Loucy (cell line): Measurements from ENCODE around the gene EVX2.

Source experiments
- H2AFZ ChIP-seq: fragments of 200-600 bp; sonication (generic); 2 replicates; pipeline ENCODE4 v1.6.0; 2016; ENCODE audit warnings: antibody characterized with exemption, mild to moderate bottlenecking, low read length, moderate library complexity
- H3F3A ChIP-seq: fragments of 200-600 bp; 2 replicates; pipeline ENCODE4 v1.6.0; 2016; ENCODE audit warnings: antibody characterized with exemption, low read depth, mild to moderate bottlenecking
- H3K27me3 ChIP-seq: fragments of 200-600 bp; sonication (generic); 2 replicates; pipeline ENCODE4 v1.6.1; 2014; ENCODE audit warnings: low read length, mild to moderate bottlenecking; ENCODE audit not compliant: insufficient read depth, poor library complexity, severe bottlenecking
- H3K36me3 ChIP-seq: fragments of 200-600 bp; sonication (generic); 2 replicates; pipeline ENCODE4 v1.6.1; 2016; ENCODE audit warnings: low read length; ENCODE audit not compliant: insufficient read depth
- H3K4me1 ChIP-seq: fragments of 200-600 bp; sonication (generic); 2 replicates; pipeline ENCODE4 v1.5.1; 2014; ENCODE audit warnings: low read length, mild to moderate bottlenecking; ENCODE audit not compliant: insufficient read depth, poor library complexity, severe bottlenecking
- H3K4me2 ChIP-seq: fragments of 200-600 bp; sonication (generic); 2 replicates; pipeline ENCODE4 v1.6.0; 2014; ENCODE audit warnings: antibody characterized with exemption, low read length, low read depth, mild to moderate bottlenecking; ENCODE audit not compliant: poor library complexity, severe bottlenecking
- H3K4me3 ChIP-seq: fragments of 200-600 bp; sonication (generic); 2 replicates; pipeline ENCODE4 v1.5.1; 2014; ENCODE audit warnings: low read length, mild to moderate bottlenecking, mixed read lengths; ENCODE audit not compliant: poor library complexity, severe bottlenecking
- H3K79me2 ChIP-seq: fragments of 200-600 bp; sonication (generic); 2 replicates; pipeline ENCODE4 v1.6.1; 2014; ENCODE audit warnings: low read length; ENCODE audit not compliant: insufficient read depth
- H3K9ac ChIP-seq: fragments of 200-600 bp; sonication (generic); 2 replicates; pipeline ENCODE4 v1.6.0; 2014; ENCODE audit warnings: mild to moderate bottlenecking, low read depth, low read length, moderate library complexity; ENCODE audit not compliant: poor library complexity, severe bottlenecking
- H3K9me2 ChIP-seq: fragments of 200-600 bp; sonication (generic); replicated peaks from 2 replicates; pipeline ENCODE4 v1.6.1; 2016; ENCODE audit warnings: low read depth, low read length, mixed read lengths
- H3K9me3 ChIP-seq: fragments of 200-600 bp; sonication (generic); 2 replicates; pipeline ENCODE4 v1.6.1; 2014; ENCODE audit warnings: mild to moderate bottlenecking, antibody characterized with exemption, low read length, low read depth; ENCODE audit not compliant: insufficient read depth
- H4K20me1 ChIP-seq: fragments of 200-600 bp; sonication (generic); 2 replicates; pipeline ENCODE4 v1.6.0; 2014; ENCODE audit warnings: antibody characterized with exemption, low read length, mild to moderate bottlenecking; ENCODE audit not compliant: insufficient read depth, poor library complexity, severe bottlenecking
- EZH2phosphoT487 ChIP-seq: fragments of 200-600 bp; IDR thresholded peaks from 2 replicates; pipeline ENCODE4 v1.6.1; 2018; ENCODE audit warnings: antibody characterized with exemption, mild to moderate bottlenecking, moderate library complexity, borderline replicate concordance
- TF ChIP-seq, protein P1 (sequence below): fragments of 200-600 bp; sonication (generic); conservative IDR thresholded peaks from 2 replicates; pipeline ENCODE4 v1.5.1; 2014; ENCODE audit warnings: mild to moderate bottlenecking, antibody characterized with exemption, low read length

EVX2 gene

DNA sequence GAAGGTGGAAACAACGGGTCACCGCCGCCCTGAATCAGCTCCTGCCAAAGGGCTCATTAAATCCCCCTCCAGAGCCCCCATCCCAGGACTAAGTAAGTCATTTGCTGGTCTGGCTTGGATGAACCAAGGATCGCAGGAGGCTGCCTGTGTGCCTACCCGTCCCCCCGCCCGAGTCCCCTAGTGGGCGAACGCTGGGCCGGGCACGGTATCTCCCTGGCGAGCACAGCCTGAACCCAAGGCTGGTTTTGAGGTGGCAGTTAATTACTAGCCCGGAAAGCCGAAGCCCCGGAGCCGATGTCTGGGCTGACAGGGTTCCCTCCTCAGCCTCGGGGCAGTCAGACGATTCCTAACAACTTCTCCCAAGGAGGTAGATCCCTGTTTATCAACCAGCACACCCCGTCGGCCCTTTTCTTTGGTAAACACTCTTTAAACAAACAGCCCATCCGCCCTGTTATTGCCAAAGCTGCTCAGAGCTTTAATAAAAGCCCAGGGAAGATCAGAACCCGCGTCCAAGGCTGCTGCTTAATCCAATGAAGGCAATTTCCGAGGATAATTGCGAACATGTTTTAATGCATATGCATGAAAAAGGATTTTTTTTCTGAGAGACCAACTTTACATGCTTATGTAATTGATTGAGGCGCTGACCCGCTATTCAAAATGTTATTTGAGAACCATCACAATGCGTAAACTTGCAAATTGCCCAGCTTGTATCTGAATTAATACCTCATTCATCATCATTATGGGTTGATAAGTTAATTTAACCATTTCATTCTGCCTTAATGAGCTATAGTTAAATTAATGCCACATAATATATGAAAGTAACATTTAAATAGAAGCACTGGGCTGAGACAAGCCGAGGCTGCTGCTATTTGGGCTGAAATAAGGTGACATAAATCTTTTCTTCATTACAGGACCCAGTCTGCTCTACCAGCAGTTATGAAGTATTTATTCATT is 10.5 kb downstream of the EVX2 start:
- Histone ChIP-seq H3K4me1 (no peaks in the 10 kb centered on the region), H2AFZ (no peak overlapping the region), H4K20me1 (no peaks in the 10 kb centered on the region), H3K4me3 (no peak overlapping the region), H3F3A (no peaks in the 10 kb centered on the region), H3K4me2 (no peak overlapping the region), H3K9ac (no peak overlapping the region), H3K9me3 (no peaks in the 10 kb centered on the region), H3K27me3 (no peaks in the 10 kb centered on the region), H3K36me3 (no peaks in the 10 kb centered on the region), H3K79me2 (no peaks in the 10 kb centered on the region), H3K9me2 (no peaks in the 10 kb centered on the region)
- no peak for TF ChIP-seq EZH2phosphoT487
- TF ChIP-seq, protein P1, sequence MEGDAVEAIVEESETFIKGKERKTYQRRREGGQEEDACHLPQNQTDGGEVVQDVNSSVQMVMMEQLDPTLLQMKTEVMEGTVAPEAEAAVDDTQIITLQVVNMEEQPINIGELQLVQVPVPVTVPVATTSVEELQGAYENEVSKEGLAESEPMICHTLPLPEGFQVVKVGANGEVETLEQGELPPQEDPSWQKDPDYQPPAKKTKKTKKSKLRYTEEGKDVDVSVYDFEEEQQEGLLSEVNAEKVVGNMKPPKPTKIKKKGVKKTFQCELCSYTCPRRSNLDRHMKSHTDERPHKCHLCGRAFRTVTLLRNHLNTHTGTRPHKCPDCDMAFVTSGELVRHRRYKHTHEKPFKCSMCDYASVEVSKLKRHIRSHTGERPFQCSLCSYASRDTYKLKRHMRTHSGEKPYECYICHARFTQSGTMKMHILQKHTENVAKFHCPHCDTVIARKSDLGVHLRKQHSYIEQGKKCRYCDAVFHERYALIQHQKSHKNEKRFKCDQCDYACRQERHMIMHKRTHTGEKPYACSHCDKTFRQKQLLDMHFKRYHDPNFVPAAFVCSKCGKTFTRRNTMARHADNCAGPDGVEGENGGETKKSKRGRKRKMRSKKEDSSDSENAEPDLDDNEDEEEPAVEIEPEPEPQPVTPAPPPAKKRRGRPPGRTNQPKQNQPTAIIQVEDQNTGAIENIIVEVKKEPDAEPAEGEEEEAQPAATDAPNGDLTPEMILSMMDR, result no peak

DNA sequence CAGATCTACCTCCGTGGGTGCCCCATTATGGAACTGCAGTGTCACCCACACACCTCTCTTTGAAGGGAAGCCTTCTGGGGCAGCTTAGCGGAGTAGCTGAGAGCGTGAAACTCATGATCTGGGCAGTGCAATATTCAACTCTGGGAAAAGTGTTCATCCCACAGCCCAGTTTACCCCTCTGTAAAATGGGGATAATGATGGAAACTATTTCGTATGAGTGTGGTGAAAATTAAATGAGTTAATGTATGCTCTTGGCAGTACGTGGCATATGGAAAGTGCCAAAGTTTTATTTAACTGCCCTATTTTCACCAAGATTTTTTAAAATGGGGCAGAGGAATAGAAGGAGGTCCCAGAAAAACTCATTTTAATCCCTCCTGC is 11.5 kb downstream of the EVX2 start:
- no peaks in the 10 kb centered on the region for H3K27me3 ChIP-seq
- TF ChIP-seq, protein P1, result no peak
- TF ChIP-seq EZH2phosphoT487, result no peak
- H3K4me1 ChIP-seq, result no peaks in the 10 kb centered on the region
- no peaks in the 10 kb centered on the region for H3K36me3 ChIP-seq
- no peaks in the 10 kb centered on the region for H3K9me3 ChIP-seq
- H3K79me2 ChIP-seq, result no peaks in the 10 kb centered on the region
- H3K4me2 ChIP-seq, result no peak overlapping the region
- H3K4me3 ChIP-seq, result no peak overlapping the region
- H3F3A ChIP-seq, result no peaks in the 10 kb centered on the region
- H3K9me2 ChIP-seq, result no peaks in the 10 kb centered on the region
- H2AFZ ChIP-seq, result no peak overlapping the region
- no peak overlapping the region for H3K9ac ChIP-seq
- no peaks in the 10 kb centered on the region for H4K20me1 ChIP-seq

DNA sequence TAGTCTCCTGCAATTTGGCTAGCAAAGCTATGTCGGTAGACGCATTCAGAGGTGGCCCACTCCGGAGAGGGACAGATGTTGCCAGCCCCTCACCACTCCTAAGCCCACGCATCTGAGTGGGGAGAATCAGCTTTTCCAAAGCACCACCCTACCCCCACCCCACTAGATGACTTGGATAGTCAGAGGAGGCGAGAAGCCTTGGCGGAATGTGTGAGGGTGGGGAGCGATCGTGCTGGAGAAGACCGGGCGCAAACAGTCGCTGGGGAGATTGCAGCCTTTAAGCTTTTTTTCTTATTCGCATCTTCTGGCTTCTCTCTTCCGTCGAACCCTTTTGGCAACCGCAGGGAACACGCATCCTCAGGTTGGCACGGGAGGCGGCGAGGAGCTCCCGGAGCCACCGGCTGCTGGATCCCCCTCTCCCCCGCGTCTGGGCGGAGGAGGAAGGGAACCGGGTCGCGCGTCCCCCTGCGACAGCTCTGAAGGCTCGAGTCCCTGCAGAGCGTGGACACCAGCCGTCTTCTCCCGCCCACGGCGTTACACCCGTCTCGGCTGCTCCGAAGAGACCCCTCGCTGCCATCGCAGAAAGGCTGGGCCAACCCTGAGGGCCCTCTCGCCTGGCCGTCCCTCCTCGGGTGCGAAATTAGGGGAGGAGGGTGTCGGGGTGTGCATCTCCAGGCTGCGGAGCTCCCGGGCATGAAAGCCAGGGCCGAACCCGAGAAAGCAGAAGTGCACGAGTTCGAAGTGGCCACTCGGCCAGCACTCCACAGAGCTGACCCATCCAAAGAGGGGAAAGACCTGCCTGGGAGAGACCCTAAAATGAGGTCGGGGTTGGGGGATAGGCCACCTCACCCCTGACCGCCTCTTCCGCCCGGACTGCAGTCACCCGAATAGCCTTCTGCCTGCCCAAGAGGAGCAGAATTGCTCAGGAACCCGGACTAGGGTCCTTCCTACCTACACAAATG is 12.2 kb downstream of the EVX2 start:
- no peaks in the 10 kb centered on the region for H3K36me3 ChIP-seq
- H3K4me1 ChIP-seq, result no peaks in the 10 kb centered on the region
- no peak overlapping the region for H2AFZ ChIP-seq
- no peaks in the 10 kb centered on the region for H3K9me2 ChIP-seq
- H3K27me3 ChIP-seq, result no peaks in the 10 kb centered on the region
- H3K9ac ChIP-seq, result no peak overlapping the region
- H3F3A ChIP-seq, result no peaks in the 10 kb centered on the region
- no peak overlapping the region for H3K4me3 ChIP-seq
- H3K9me3 ChIP-seq, result no peaks in the 10 kb centered on the region
- H3K79me2 ChIP-seq, result no peaks in the 10 kb centered on the region
- no peak overlapping the region for H3K4me2 ChIP-seq
- no peaks in the 10 kb centered on the region for H4K20me1 ChIP-seq
- no peak for TF ChIP-seq EZH2phosphoT487
- TF ChIP-seq, protein P1, result no peak
